Right forelimb (tissue), 1 donor: Measurements from ENCODE around the gene OR10J1.
"Not testable (repeated sequence)": the region's sequence is repeated elsewhere in the genome, so short reads cannot be mapped to it uniquely, and the experiment has no call there.

Source experiments
- DNase-seq: peaks from one replicate; pipeline ENCODE4 v3.0.0-alpha.2; 2018

OR10J1 gene, protein sequence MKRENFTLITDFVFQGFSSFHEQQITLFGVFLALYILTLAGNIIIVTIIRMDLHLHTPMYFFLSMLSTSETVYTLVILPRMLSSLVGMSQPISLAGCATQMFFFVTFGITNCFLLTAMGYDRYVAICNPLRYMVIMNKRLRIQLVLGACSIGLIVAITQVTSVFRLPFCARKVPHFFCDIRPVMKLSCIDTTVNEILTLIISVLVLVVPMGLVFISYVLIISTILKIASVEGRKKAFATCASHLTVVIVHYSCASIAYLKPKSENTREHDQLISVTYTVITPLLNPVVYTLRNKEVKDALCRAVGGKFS

GRCh38 chr1:159439422-159439821, at the start of gene OR10J1:
TSS of gene OR10J1 (plus strand) at chr1:159439722. CDS start at chr1:159439792, 70 bp downstream.
- no peak for DNase-seq

DNA sequence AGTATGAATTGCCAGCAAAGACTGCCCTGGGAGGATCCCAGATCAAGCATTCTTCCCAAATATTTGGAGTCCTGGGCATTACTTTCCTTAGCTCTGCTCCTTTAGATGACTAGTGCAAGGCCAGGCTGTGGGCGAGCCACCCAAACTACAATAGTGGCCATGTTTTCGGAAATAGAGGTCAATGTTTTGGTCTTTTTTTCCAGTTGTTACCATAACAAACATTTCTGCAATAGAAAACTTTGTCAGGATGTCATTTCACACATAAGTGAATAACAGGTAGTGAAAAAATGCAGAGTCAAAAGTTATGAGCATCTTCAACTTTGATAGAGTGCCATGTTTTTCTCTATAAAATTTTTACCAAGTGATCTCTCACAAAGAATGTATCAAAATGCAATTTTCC, 32.7 kb upstream of the OR10J1 start:
- DNase-seq = no peak

DNA sequence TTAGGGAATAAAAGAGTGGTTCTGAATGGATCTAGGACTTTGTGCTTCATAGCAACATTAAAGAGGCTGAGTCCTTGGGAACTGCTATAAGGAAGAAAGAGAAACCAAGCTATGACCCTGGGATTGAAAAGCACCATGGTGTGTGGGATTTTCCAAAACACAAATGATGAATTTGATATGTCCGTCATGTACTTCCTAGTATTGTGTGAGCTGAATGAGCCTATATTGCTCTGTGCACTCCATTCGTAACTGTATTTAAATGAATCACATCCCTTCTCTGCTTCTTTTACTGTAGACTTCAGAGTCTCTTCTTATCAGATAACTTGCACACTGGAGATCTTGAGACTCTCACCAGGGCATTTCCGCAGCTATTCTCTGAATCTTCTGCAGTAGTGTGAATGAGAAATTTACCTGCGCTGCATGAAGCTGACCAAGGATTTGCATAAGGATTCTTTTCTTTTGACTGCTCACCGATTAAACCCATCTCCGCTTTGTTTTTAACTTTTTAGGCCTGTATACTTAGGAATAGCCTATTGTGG, 30.6 kb upstream of the OR10J1 start:
- no peak for DNase-seq

- no peak for DNase-seq
These were observed 17.7 kb upstream of the OR10J1 start for GRCh38 chr1:159421821-159422220.

DNA sequence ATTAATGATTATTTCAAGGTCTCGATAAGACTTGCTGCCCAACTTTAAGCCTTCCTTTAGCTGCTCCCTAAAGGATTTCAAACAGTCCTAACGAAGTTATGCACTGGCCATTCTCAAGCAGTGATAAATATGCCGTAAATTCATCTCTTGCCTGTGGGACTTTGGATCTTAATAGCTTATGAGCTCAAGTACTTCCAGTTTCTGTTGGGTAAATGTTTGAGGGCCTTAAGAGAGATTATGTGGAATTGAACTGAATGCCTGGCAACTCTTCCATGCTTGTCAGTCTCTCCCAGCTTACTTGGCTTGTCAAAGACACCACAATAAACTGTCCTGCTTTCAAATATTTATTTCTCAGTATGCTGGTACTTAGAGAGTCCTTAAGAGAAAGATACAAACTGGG, 11.0 kb upstream of the OR10J1 start:
- DNase-seq = no peak

DNA sequence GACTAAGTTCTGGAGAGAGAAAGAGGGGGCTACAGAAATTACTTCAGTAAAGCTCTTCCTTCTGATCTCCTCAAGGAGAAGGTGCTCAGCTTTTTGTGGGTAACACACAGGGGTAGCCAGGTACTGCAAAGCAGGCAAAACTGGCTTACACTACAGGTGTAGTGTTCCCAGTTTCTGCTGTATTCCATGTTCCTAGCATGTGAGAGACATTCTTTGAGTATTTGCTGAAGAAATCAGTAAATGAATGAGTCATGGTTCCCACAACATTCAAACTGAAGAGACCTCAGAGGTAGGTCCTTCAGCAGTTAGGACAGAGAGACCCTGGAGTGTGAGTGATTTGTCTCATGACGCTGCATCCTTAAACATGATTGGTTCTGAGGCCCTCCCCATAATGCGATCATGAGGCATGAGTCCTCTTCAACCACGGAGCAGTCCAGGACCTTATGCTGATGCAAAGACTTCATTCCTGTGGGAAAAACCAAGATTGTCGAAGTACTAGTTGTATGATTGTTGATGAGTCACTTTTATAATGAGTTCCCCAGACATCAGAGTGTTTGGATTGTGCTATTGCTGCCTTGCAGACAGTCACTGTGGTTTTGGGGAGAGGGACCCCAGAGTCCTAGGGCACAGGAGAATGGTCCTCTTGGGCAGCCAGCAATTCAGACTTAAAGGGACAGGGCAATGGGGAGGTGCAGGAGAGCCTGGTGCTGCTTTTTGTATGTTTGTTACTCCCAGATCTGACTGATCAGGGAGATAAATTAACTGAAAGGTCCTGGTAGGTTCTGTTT, 10.3 kb upstream of the OR10J1 start:
- no peak for DNase-seq

DNA sequence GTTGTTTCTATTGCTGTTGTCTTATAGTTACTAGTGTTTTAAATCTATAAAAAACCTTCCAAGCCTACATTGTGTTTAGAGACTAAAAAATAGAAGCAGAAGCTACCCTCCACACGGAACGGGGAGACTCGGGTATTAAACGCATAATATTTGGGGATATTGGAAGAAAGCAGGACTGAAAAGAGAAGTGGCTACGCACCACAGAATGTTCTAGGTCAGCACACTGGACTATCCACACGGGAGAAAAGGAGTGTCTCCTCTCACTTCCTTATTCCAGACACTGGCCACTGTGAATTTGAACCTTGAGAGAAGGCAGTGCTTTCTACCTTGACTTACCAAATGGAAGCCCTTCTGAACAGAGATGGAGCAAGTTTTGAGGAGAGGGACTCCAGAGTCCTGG, 8.5 kb upstream of the OR10J1 start:
- DNase-seq = no peak

DNA sequence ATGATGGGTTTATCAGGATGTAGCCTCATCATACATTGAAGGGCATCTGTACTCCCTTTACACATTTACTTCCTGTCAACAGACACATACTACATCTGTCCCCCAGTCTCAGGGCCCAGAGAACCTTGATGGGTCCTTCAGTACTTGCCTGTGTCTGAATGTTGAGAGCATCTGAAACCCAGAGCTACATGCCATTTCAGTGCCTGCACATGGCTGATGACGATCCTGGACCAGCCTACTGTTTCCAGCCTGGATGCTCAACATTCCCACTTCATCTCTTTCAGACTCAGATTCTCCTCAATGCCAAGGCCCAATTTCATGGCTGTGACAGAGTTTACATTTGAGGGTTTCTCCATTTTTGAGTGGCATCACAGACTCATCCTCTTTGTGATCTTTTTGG, 7.6 kb upstream of the OR10J1 start, which contains the start of gene OR10J4:
TSS of gene OR10J4 (plus strand) at position 301 of the 400 bp plus-strand sequence.
- no peak for DNase-seq

DNA sequence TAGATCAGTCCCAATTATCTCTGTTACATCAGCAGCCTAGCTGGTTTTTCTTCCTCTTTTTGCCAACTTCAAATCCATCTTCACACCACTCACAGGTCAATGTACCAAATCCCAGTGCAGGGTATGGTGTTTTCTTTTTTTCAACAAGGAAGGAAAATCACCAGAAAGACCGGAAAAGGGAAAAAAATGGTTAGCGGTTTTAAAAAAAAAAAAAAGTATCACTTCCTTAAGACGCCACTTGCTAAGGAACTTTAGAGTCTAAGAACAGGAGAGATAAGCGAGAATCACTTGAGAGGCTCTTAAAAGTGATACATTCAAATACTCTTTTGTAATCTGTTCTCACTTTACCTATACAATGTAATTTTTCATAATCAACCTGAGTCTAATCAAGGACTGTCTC, 3.1 kb upstream of the OR10J1 start:
- DNase-seq = no peak

DNA sequence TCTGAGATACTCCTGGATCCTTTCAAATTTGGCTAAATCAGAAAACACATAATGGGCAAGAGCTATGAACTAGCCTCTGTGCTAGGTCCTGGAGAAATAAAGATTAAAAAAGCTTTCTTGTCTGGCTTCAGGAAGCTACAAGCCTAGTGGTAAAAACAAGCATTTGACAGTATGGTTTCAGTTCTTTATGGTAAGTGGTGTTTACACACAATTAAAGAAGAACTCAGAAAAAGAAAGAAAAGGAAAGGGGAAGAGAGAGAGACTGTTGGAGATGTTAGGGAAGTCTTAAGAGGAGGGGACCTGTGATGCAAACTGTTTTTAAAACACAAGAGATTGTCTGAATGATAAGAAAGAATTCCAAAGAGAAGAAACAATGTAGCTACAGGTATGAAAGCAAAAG, 1.8 kb downstream of the OR10J1 start:
- DNase-seq = no peak

- DNase-seq = no peak
These were observed 2.9 kb downstream of the OR10J1 start for GRCh38 chr1:159442428-159442827.

- no peak for DNase-seq
These were observed 3.7 kb downstream of the OR10J1 start for GRCh38 chr1:159443066-159443750.

DNA sequence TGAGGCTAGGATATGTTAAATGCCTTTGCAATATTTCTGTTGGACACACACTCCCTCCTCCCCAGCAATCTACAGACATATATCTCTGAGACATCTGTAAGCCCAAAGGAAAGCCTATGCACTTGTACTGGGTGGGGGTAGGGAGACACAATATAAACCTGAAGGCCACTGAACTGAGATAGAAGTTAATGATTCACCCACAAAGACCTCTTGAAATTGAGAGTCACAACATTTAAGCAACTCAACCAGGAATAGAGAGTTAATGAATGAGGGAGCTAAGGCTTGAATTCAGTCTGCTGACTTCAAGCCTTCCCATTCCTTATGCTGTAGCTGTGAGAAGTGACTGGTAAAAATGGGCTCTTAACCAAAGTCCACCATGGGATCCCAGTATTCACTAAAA, 5.0 kb downstream of the OR10J1 start:
- DNase-seq = no peak

- no peak for DNase-seq
These were observed 8.7 kb downstream of the OR10J1 start for GRCh38 chr1:159448181-159448580.

- DNase-seq = not testable (repeated sequence)
These were observed 10.1 kb downstream of the OR10J1 start for GRCh38 chr1:159449605-159450004.

GRCh38 chr1:159459551-159459950, 20.0 kb downstream of the OR10J1 start:
- DNase-seq = no peak

DNA sequence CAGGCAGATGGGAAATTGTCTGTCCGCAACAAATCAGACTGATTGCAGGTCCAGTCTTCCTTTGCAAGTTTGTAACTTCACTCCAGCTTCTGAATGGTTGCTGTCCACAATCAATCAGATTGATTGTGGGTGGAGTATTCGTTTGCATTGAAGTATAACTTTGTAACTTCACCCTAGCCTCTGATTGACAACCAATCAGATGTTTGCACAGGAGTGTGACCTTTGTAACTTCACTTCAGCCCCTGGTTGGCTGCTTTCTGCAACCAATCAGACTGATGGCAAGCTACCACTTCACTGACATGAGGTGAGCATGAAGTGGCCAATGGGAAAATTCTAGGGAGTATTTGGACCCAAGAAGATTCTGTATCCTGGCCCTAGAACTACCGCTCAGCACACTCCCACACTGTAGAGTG, 25.7 kb downstream of the OR10J1 start:
- DNase-seq = no peak

DNA sequence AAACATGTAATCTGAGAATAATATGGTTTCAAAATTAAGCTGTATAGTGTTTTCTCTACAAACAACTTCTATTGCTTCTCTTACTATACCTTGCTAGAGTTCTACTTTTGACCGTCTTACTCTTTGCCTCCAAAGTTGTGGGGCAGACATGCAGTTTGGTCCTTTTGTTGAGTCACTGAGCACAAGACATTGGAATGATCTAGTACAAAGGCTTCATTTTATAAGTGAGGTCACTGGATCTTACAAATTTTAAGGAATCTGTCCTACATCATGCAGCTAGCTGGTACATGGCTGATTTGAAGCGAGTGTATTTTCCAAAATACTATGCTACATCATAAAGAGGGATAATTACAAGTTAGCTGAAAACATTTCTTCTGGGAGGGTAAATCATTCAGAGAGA, 28.8 kb downstream of the OR10J1 start:
- no peak for DNase-seq

GRCh38 chr1:159469921-159470533, 30.5 kb downstream of the OR10J1 start:
- no peak for DNase-seq

DNA sequence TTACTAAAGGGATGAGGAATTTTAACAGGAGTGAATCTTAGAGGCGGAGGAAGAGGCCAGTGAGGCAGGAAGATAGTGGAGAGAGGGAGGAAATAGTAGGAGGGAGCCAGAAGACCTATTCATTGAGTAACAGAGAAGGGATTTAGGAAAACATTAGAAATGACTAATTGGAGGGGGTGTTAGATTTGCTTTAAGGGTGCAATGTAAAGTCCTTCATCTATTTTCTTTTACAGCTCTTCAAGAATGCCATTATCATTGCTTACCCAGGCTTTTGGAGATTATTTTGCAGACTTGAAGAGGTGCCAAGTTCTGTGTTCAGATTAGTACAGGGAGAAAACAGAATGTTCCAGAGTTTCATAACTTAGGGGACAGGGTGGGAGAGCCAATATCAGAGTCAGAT, 33.8 kb downstream of the OR10J1 start:
- no peak for DNase-seq

- no peak for DNase-seq
These were observed 35.4 kb downstream of the OR10J1 start for GRCh38 chr1:159474926-159475325.

GRCh38 chr1:159483501-159483900, 44.0 kb downstream of the OR10J1 start:
- no peak for DNase-seq
